PC-9 (cell line): ENCODE measurements around the gene PHACTR1. TPM values are rescaled to one million over a fixed set of nuclear protein-coding genes. Genes with fewer than 3 reads are reported as not detected.

Experiments
- BruUV-seq: library from RNA; stranded (reverse); fragments of 400-500 nt; replicated peaks from 2 replicates; lab custom pipeline; 2021; lab: Mats Ljungman, UMichigan
- CTCF ChIA-PET: fragments of 300-600 bp; sonication (Branson Sonifier 250); formaldehyde crosslinking; loops from one replicate; lab custom pipeline; 2022; ENCODE audit warnings: antibody characterized with exemption; lab: Charles Lee
- POLR2A ChIA-PET: fragments of 300-600 bp; sonication (Branson Sonifier 250); formaldehyde crosslinking; loops from one replicate; lab custom pipeline; 2022; ENCODE audit warnings: antibody characterized with exemption; ENCODE audit not compliant: unreplicated experiment; lab: Charles Lee
- DNase-seq, 2 experiments: peaks; one replicate each; pipeline versions ENCODE4 v3.0.0 to v3.0.0-alpha.2; 2015 to 2022; ENCODE audit warnings: mixed read lengths in 1 of 2
- H2AFZ ChIP-seq: fragments of 200-600 bp; sonication (generic); 2 replicates; pipeline ENCODE4 v1.8.1; 2017; ENCODE audit warnings: antibody characterized with exemption
- H3F3A ChIP-seq: fragments of 200-600 bp; sonication (generic); 2 replicates; pipeline ENCODE4 v1.8.1; 2017; ENCODE audit warnings: antibody characterized with exemption, mild to moderate bottlenecking, low read depth; ENCODE audit not compliant: insufficient read depth
- H3K27ac ChIP-seq: fragments of 200-600 bp; sonication (generic); 2 replicates; pipeline ENCODE4 v1.6.1; 2016; ENCODE audit warnings: mixed run types
- H3K27me3 ChIP-seq: fragments of 200-600 bp; sonication (generic); 2 replicates; pipeline ENCODE4 v1.6.1; 2016; ENCODE audit warnings: low read depth, mixed run types; ENCODE audit not compliant: insufficient read depth
- H3K36me3 ChIP-seq: fragments of 200-600 bp; sonication (generic); 2 replicates; pipeline ENCODE4 v1.6.1; 2016; ENCODE audit warnings: low read depth, mixed run types
- H3K4me1 ChIP-seq: fragments of 200-600 bp; sonication (generic); replicated peaks from 2 replicates; pipeline ENCODE4 v1.6.1; 2016; ENCODE audit warnings: mixed run types; ENCODE audit not compliant: insufficient read depth
- H3K4me2 ChIP-seq: fragments of 200-600 bp; sonication (generic); 2 replicates; pipeline ENCODE4 v1.6.1; 2017; ENCODE audit warnings: mixed run types
- H3K4me3 ChIP-seq: fragments of 200-600 bp; sonication (generic); 2 replicates; pipeline ENCODE4 v1.6.1; 2016; ENCODE audit warnings: mixed run types
- H3K79me2 ChIP-seq: fragments of 200-600 bp; sonication (generic); 2 replicates; pipeline ENCODE4 v1.6.1; 2017; ENCODE audit warnings: low read depth, mixed run types
- H3K9me2 ChIP-seq: fragments of 200-600 bp; sonication (generic); 2 replicates; pipeline ENCODE4 v1.8.1; 2017; ENCODE audit warnings: mild to moderate bottlenecking; ENCODE audit not compliant: insufficient read depth
- H3K9me3 ChIP-seq: fragments of 200-600 bp; sonication (generic); 2 replicates; pipeline ENCODE4 v1.8.1; 2016; ENCODE audit warnings: low read depth; ENCODE audit not compliant: insufficient read depth
- H4K20me1 ChIP-seq: fragments of 200-600 bp; sonication (generic); 2 replicates; pipeline ENCODE4 v1.8.1; 2017; ENCODE audit not compliant: insufficient read depth
- EZH2 ChIP-seq: fragments of 200-600 bp; sonication (generic); IDR thresholded peaks from 2 replicates; pipeline ENCODE4 v1.8.0; 2017; ENCODE audit warnings: antibody characterized with exemption, low read depth
- intact Hi-C: fragments of 100-400 bp; cut with micrococcal nuclease; formaldehyde crosslinking; loops from one replicate; pipeline ENCODE4 v1.10.0; 2022; ENCODE audit not compliant: unreplicated experiment
- total RNA-seq: library from RNA; stranded (reverse); gene quantifications from 2 replicates; pipeline ENCODE4 v1.2.3, GENCODE V29; 2021
- TF ChIP-seq, protein P1 (sequence below): fragments of 200-600 bp; sonication (generic); conservative IDR thresholded peaks from 2 replicates; pipeline ENCODE4 v1.6.1; 2017; ENCODE audit warnings: mixed run types, antibody characterized with exemption, mild to moderate bottlenecking, moderate library complexity

The PHACTR1 gene
- total RNA-seq, 1 experiment from 2014 or later, result not detected

- no peaks in the 10 kb centered on the region for H3K9me2 ChIP-seq
- no peak overlapping the region for H2AFZ ChIP-seq
- H3K4me1 ChIP-seq, result no peaks in the 10 kb centered on the region
- BruUV-seq, result no TSS peak
- POLR2A ChIA-PET, result no interaction called here
- H3K36me3 ChIP-seq, result no peaks in the 10 kb centered on the region
- no peaks in the 10 kb centered on the region for H3K9me3 ChIP-seq
- H3K27ac ChIP-seq, result no peak overlapping the region
- no peak overlapping the region for H3K4me3 ChIP-seq
- intact Hi-C loops, result no loop called here
- DNase-seq, result no peak
- no peak overlapping the region for H3K4me2 ChIP-seq
- H3K79me2 ChIP-seq, result no peaks in the 10 kb centered on the region
- no peaks in the 10 kb centered on the region for H3F3A ChIP-seq
- CTCF ChIA-PET, result no interaction called here
- H3K27me3 ChIP-seq, result no peaks in the 10 kb centered on the region
- no peaks in the 10 kb centered on the region for H4K20me1 ChIP-seq
- no peak for TF ChIP-seq EZH2
- TF ChIP-seq, protein P1, sequence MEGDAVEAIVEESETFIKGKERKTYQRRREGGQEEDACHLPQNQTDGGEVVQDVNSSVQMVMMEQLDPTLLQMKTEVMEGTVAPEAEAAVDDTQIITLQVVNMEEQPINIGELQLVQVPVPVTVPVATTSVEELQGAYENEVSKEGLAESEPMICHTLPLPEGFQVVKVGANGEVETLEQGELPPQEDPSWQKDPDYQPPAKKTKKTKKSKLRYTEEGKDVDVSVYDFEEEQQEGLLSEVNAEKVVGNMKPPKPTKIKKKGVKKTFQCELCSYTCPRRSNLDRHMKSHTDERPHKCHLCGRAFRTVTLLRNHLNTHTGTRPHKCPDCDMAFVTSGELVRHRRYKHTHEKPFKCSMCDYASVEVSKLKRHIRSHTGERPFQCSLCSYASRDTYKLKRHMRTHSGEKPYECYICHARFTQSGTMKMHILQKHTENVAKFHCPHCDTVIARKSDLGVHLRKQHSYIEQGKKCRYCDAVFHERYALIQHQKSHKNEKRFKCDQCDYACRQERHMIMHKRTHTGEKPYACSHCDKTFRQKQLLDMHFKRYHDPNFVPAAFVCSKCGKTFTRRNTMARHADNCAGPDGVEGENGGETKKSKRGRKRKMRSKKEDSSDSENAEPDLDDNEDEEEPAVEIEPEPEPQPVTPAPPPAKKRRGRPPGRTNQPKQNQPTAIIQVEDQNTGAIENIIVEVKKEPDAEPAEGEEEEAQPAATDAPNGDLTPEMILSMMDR, result no peak
Observed at GRCh38 chr6:13297391-13297790, 580.8 kb downstream of the PHACTR1 start.

DNA sequence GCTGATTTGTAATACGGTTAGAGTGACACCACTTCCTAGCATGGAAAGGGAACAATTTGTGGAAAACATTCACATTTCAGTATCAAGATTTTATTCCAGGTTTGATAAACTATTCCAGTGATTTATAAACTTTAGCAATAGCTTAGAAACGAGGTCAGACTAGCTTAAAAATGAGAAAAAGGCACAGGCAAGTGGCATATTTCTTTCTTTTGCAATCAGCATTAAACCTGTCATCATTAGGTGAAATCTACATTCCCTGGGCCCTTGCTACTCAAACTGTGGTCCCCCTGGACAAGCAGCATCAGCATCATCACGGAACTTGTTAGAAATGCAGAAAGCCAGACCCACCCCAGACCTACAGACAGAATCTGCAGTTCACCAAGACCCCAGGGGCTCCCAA is 581.9 kb downstream of the PHACTR1 start:
- H3K27ac ChIP-seq, result no peak overlapping the region
- CTCF ChIA-PET, result no interaction called here
- POLR2A ChIA-PET, result no interaction called here

GRCh38 chr6:13299403-13299821 is 582.8 kb downstream of the PHACTR1 start:
- Histone ChIP-seq H3K9me3 (no peaks in the 10 kb centered on the region), H3F3A (peaks cover 6% of the 10 kb centered on the region; the same call in 1 of the 2 replicates), H3K4me1 (peaks cover 7% of the 10 kb centered on the region; the same call in 1 of the 2 replicates), H3K36me3 (peaks cover 10% of the 10 kb centered on the region), H3K27me3 (no peaks in the 10 kb centered on the region), H2AFZ (no peak overlapping the region), H3K4me3 (no peak overlapping the region), H3K9me2 (no peaks in the 10 kb centered on the region), H4K20me1 (no peaks in the 10 kb centered on the region), H3K4me2 (no peak overlapping the region), H3K79me2 (no peaks in the 10 kb centered on the region), H3K27ac (no peak overlapping the region)
- intact Hi-C loops, result no loop called here
- no peak for DNase-seq
- TF ChIP-seq, protein P1, result no peak
- no peak for TF ChIP-seq EZH2
- ChIA-PET CTCF (no interaction called here), POLR2A (no interaction called here)
- BruUV-seq, result no TSS peak

More for the DNA sequence above, 581.9 kb downstream of the PHACTR1 start:
- Histone ChIP-seq H3K27me3 (no peaks in the 10 kb centered on the region), H3K4me3 (no peak overlapping the region), H2AFZ (no peak overlapping the region), H3F3A (peaks cover 5% of the 10 kb centered on the region; the same call in 1 of the 2 replicates), H3K9me2 (no peaks in the 10 kb centered on the region), H3K36me3 (peaks cover 6% of the 10 kb centered on the region), H3K79me2 (no peaks in the 10 kb centered on the region), H3K4me1 (peaks cover 6% of the 10 kb centered on the region; the same call in 1 of the 2 replicates), H3K4me2 (no peak overlapping the region), H3K9me3 (no peaks in the 10 kb centered on the region), H4K20me1 (no peaks in the 10 kb centered on the region)
- DNase-seq, result no peak
- no TSS peak for BruUV-seq
- intact Hi-C loops, result no loop called here
- TF ChIP-seq, protein P1, result no peak
